ENCODE results near the gene FOXO1.

- TF ChIP-seq CTCF (conservative IDR thresholded peaks at IDR 0.05) (no peak), EZH2 (IDR thresholded peaks at IDR 0.05; ENCODE audit: low read depth) (no peak)
These were observed 129.1 kb downstream of the FOXO1 start for GRCh38 chr13:40537146-40537895.
